PC-9 (cell line): ENCODE results near the gene DYRK4.

ENCODE experiments used
- CTCF ChIP-seq: fragments of 200-600 bp; sonication (generic); conservative IDR thresholded peaks from 2 replicates; pipeline ENCODE4 v1.6.1; 2017; ENCODE audit warnings: mixed run types, antibody characterized with exemption, mild to moderate bottlenecking, moderate library complexity
- EZH2 ChIP-seq: fragments of 200-600 bp; sonication (generic); IDR thresholded peaks from 2 replicates; pipeline ENCODE4 v1.8.0; 2017; ENCODE audit warnings: antibody characterized with exemption, low read depth

- TF ChIP-seq CTCF (no peak), EZH2 (no peak)
Observed at GRCh38 chr12:4535092-4535491, 26.9 kb upstream of the DYRK4 start.
